MM.1S (cell line): Measurements from ENCODE around the gene ZNF768.

ENCODE experiments used
- CTCF ChIP-seq: fragments of 300-600 bp; sonication (generic); IDR thresholded peaks from 2 replicates; pipeline ENCODE4 v1.5.1; 2016; ENCODE audit warnings: antibody characterized with exemption, low read length, mixed read lengths
- EZH2 ChIP-seq: fragments of 300-600 bp; sonication (generic); optimal IDR thresholded peaks from 2 replicates; pipeline ENCODE3; 2017; ENCODE audit warnings: low read depth, mild to moderate bottlenecking, antibody characterized with exemption, low read length, mixed read lengths

GRCh38 chr16:30528799-30529457 lies 2.6 kb upstream of the ZNF768 start:
- TF ChIP-seq EZH2 (no peak), CTCF (no peak)
